Thyroid gland (tissue), 4 donors: ENCODE data around the gene CCDC24.

Experiments
- CTCF ChIP-seq, 6 experiments: fragments of 200-600 bp in 3 of 6; fragments of 450-650 bp in 3 of 6; sonication (generic) in 3 of 6; IDR thresholded peaks; one replicate each; pipeline ENCODE4 v1.5.1; 2016 to 2019; ENCODE audit warnings: antibody characterized with exemption in 6 of 6, mild to moderate bottlenecking in 2 of 6, inconsistent platforms in 1 of 6, moderate library complexity in 1 of 6
- POLR2A ChIP-seq, 2 donors: fragments of 450-650 bp; IDR thresholded peaks; one replicate each; pipeline ENCODE4 v1.6.1; 2017; ENCODE audit warnings: antibody characterized with exemption in 2 of 2, mild to moderate bottlenecking in 2 of 2, moderate library complexity in 1 of 2

- TF ChIP-seq CTCF (IDR thresholded peaks at IDR 0.05): no peak
- TF ChIP-seq POLR2A (IDR thresholded peaks at IDR 0.05): no peak
Measured at GRCh38 chr1:43996733-43997115, 5.3 kb downstream of the CCDC24 start.
